Stimulated activated CD4-positive, alpha-beta T cell treated with anti-CD3 and anti-CD28 coated beads, Interleukin-2, amount 100 ng/mL, for 24 hours (primary cell): ENCODE measurements around the gene TMLHE.
"Not testable (repeated sequence)": the region's sequence is repeated elsewhere in the genome, so short reads cannot be mapped to it uniquely, and the experiment has no call there.

ENCODE experiments used
- DNase-seq, 2 donors: peaks; one replicate each; pipeline ENCODE4 v3.0.0-alpha.2; 2020

Gene TMLHE

GRCh38 chrX:155491421-155491820 lies 121.3 kb downstream of the TMLHE start:
- not testable (repeated sequence) for DNase-seq

- DNase-seq, result not testable (repeated sequence)
Observed at GRCh38 chrX:155477136-155477535, 135.6 kb downstream of the TMLHE start.

- DNase-seq, result not testable (repeated sequence)
Observed at GRCh38 chrX:155466269-155466938, 146.3 kb downstream of the TMLHE start.

- not testable (repeated sequence) for DNase-seq
Observed at GRCh38 chrX:155460501-155460900, 152.3 kb downstream of the TMLHE start.

- not testable (repeated sequence) for DNase-seq
Observed at GRCh38 chrX:155458471-155458870, 154.3 kb downstream of the TMLHE start, which contains the start of gene F8A3. Gene F8A3, minus strand, starts transcription at chrX:155458620. Its CDS starts 20 bp downstream, at chrX:155458600.

GRCh38 chrX:155457761-155458447 lies 154.8 kb downstream of the TMLHE start:
- DNase-seq, result not testable (repeated sequence)

- no peak for DNase-seq
Observed at GRCh38 chrX:155441097-155441496, 171.7 kb downstream of the TMLHE start.
